ENCODE data around the gene NLRP6.

GRCh38 chr11:240315-240714 is 37.9 kb upstream of the NLRP6 start:
- TF ChIP-seq CTCF (conservative IDR thresholded peaks at IDR 0.05) = no peak
- no peak for TF ChIP-seq EZH2 (IDR thresholded peaks at IDR 0.05; ENCODE audit: low read depth)

All from PC-9 (cell line).